DND-41 (cell line): ENCODE results near the gene ZMIZ1.

Source experiments
- CTCF ChIP-seq: IDR thresholded peaks from 2 replicates; pipeline ENCODE4 v1.5.1; 2012; ENCODE audit warnings: borderline replicate concordance, low read length, moderate library complexity, mild to moderate bottlenecking; ENCODE audit not compliant: poor library complexity, severe bottlenecking; ENCODE audit errors: extremely low read depth
- EZH2 ChIP-seq: IDR thresholded peaks from 3 replicates; pipeline ENCODE4 v1.6.1; 2012; ENCODE audit warnings: borderline replicate concordance, low read depth, mild to moderate bottlenecking, moderate library complexity, low read length, inconsistent platforms; ENCODE audit not compliant: severe bottlenecking

GRCh38 chr10:79335470-79336235, 266.9 kb downstream of the ZMIZ1 start:
- TF ChIP-seq CTCF (no peak), EZH2 (no peak)
